Endothelial cell of umbilical vein (primary cell): ENCODE measurements around the gene SCLY. TPM values are rescaled to one million over a fixed set of nuclear protein-coding genes. Genes with fewer than 3 reads are reported as not detected.

Experiments
- BruUV-seq: library from RNA; stranded (reverse); fragments of 400-500 nt; replicated peaks from 2 replicates; lab custom pipeline; 2021; lab: Mats Ljungman, UMichigan
- CTCF ChIA-PET: fragments of 300-600, 350-600 bp; sonication (Branson Sonifier 250); formaldehyde crosslinking; loops from one replicate; lab custom pipeline; 2021; ENCODE audit warnings: antibody characterized with exemption, inconsistent platforms; lab: Charles Lee
- POLR2A ChIA-PET: fragments of 300-600, 350-600 bp; sonication (Branson Sonifier 250); formaldehyde crosslinking; loops from one replicate; lab custom pipeline; 2021; ENCODE audit warnings: antibody characterized with exemption, inconsistent platforms; lab: Charles Lee
- DNase-seq: peaks from one replicate; pipeline ENCODE4 v3.0.0-alpha.2; 2011; ENCODE audit warnings: low read depth, low spot score
- FAIRE-seq: peaks from 2 replicates; lab custom pipeline; 2011; peaks lifted over from hg19 to GRCh38; lab: Jason Lieb, UNC
- H2AFZ ChIP-seq: 2 replicates; pipeline ENCODE4 v1.6.0; 2012; ENCODE audit warnings: low read depth, low read length, control low read depth, inconsistent platforms
- H3K27ac ChIP-seq: 2 replicates; pipeline ENCODE4 v1.5.1; 2011; ENCODE audit warnings: low read depth, mild to moderate bottlenecking, control low read depth, low read length, moderate library complexity; ENCODE audit not compliant: insufficient read depth
- H3K27me3 ChIP-seq, 2 experiments: 2 replicates each; pipeline versions ENCODE4 v1.6.0 to v1.6.1; 2011; ENCODE audit warnings: low read length in 2 of 2, mixed read lengths in 1 of 2; ENCODE audit not compliant: control insufficient read depth in 2 of 2, insufficient read depth in 2 of 2
- H3K36me3 ChIP-seq, 2 experiments: 2 replicates in 1 of 2; 3 replicates in 1 of 2; pipeline ENCODE4 v1.5.1; 2011; ENCODE audit warnings: low read length in 2 of 2, mild to moderate bottlenecking in 1 of 2, moderate library complexity in 1 of 2; ENCODE audit not compliant: control insufficient read depth in 2 of 2, insufficient read depth in 2 of 2; ENCODE audit errors: extremely low read depth in 1 of 2
- H3K4me1 ChIP-seq: 3 replicates; pipeline ENCODE4 v1.5.1; 2011; ENCODE audit warnings: mild to moderate bottlenecking, low read length; ENCODE audit not compliant: control insufficient read depth, insufficient read depth; ENCODE audit errors: extremely low read depth
- H3K4me2 ChIP-seq: 2 replicates; pipeline ENCODE4 v1.6.1; 2011; ENCODE audit warnings: low read length, control low read depth, mixed read lengths; ENCODE audit not compliant: insufficient read depth
- H3K4me3 ChIP-seq, 3 experiments: fragments of 200-600 bp in 1 of 3; sonication (generic), shearing (Covaris generic) in 1 of 3; replicated peaks in 1 of 3; 2 replicates each; pipeline ENCODE4 v1.5.1; 2011 to 2016; ENCODE audit warnings: control low read depth in 3 of 3, low read length in 3 of 3, mild to moderate bottlenecking in 2 of 3, inconsistent platforms in 1 of 3, low read depth in 1 of 3, moderate library complexity in 1 of 3; ENCODE audit not compliant: insufficient read depth in 1 of 3
- H3K79me2 ChIP-seq: 2 replicates; pipeline ENCODE4 v1.6.0; 2012; ENCODE audit warnings: low read length, inconsistent platforms; ENCODE audit not compliant: control insufficient read depth, insufficient read depth
- H3K9ac ChIP-seq: replicated peaks from 2 replicates; pipeline ENCODE3; 2011; ENCODE audit warnings: low read length, control low read depth; ENCODE audit not compliant: insufficient read depth; ENCODE audit errors: extremely low read depth
- H3K9me1 ChIP-seq: replicated peaks from 3 replicates; pipeline ENCODE4 v1.6.0; 2011; ENCODE audit warnings: mild to moderate bottlenecking, low read length; ENCODE audit not compliant: control insufficient read depth, insufficient read depth; ENCODE audit errors: extremely low read depth
- H3K9me3 ChIP-seq: replicated peaks from 2 replicates; pipeline ENCODE4 v1.5.1; 2012; ENCODE audit warnings: low read length, inconsistent platforms; ENCODE audit not compliant: control insufficient read depth, insufficient read depth
- H4K20me1 ChIP-seq: replicated peaks from 2 replicates; pipeline ENCODE3; 2011; ENCODE audit warnings: mild to moderate bottlenecking, low read length; ENCODE audit not compliant: control insufficient read depth, insufficient read depth; ENCODE audit errors: extremely low read depth
- CTCF ChIP-seq, 2 donors: IDR thresholded peaks; 1 replicate in 1 of 2; 2 replicates in 1 of 2; pipeline ENCODE4 v1.5.1; 2011; ENCODE audit warnings: low read length in 2 of 2, mild to moderate bottlenecking in 2 of 2, moderate library complexity in 2 of 2, control low read depth in 1 of 2, inconsistent platforms in 1 of 2, low read depth in 1 of 2; ENCODE audit not compliant: insufficient read depth in 1 of 2; ENCODE audit errors: extremely low read depth in 1 of 2
- EZH2 ChIP-seq: IDR thresholded peaks from 2 replicates; pipeline ENCODE4 v1.6.1; 2012; ENCODE audit warnings: borderline replicate concordance, low read depth, mild to moderate bottlenecking, moderate library complexity, low read length, inconsistent platforms; ENCODE audit not compliant: severe bottlenecking
- FOS ChIP-seq: IDR thresholded peaks from 2 replicates; pipeline ENCODE4 v1.6.1; 2011; ENCODE audit warnings: mild to moderate bottlenecking, low read length, moderate library complexity, borderline replicate concordance; ENCODE audit not compliant: insufficient read depth
- JUN ChIP-seq: IDR thresholded peaks from 2 replicates; pipeline ENCODE4 v1.6.1; 2011; ENCODE audit warnings: borderline replicate concordance, low read depth; ENCODE audit not compliant: insufficient read length, insufficient read depth
- MAX ChIP-seq: IDR thresholded peaks from 2 replicates; pipeline ENCODE4 v1.6.1; 2011; ENCODE audit not compliant: insufficient read depth, insufficient read length
- POLR2A ChIP-seq: IDR thresholded peaks from 2 replicates; pipeline ENCODE4 v1.6.1; 2012; ENCODE audit warnings: low read depth, mild to moderate bottlenecking, control low read depth, low read length
- POLR2AphosphoS5 ChIP-seq: IDR thresholded peaks from 2 replicates; pipeline ENCODE4 v1.6.1; 2012; ENCODE audit warnings: low read depth, mild to moderate bottlenecking, control low read depth, low read length, moderate library complexity; ENCODE audit not compliant: insufficient read depth
- dilution Hi-C: fragments of 300-500 bp; cut with MboI; formaldehyde crosslinking; loops from one replicate; pipeline ENCODE4 v1.15.0; 2019; ENCODE audit warnings: low sequenced_read_pairs; ENCODE audit not compliant: extremely low pct_ligation_motif_present
- intact Hi-C: fragments of 100-400 bp; cut with micrococcal nuclease; formaldehyde crosslinking; loops from one replicate; pipeline ENCODE4 v1.10.0; 2022
- polyA plus RNA-seq, 4 experiments: library from polyadenylated mRNA; depleted of rRNA in 3 of 4; stranded (reverse) in 3 of 4; unstranded in 1 of 4; fragments of >200 nt; gene quantifications; 2 replicates each; pipeline versions ENCODE4 v1.2.1 to v1.2.3, GENCODE V29; 2011 to 2012; ENCODE audit warnings: missing spikeins in 1 of 4
- total RNA-seq: library from RNA; stranded (reverse); gene quantifications from 2 replicates; pipeline ENCODE4 v1.2.3, GENCODE V29; 2021

Gene SCLY
- total and polyA plus RNA-seq, 2 donors (not counting 3 experiments of a cell fraction or from before 2014, with no cell fraction given): 22.6 to 32.7 TPM

GRCh38 chr2:238100049-238100820 is 39.4 kb downstream of the SCLY start, which contains the start of gene ESPNL:
Gene ESPNL (plus strand): TSS chr2:238100340. CDS start chr2:238100420, 80 bp downstream.
- Histone ChIP-seq H3K36me3 (no peaks in the 10 kb centered on the region), H3K4me1 (no peaks in the 10 kb centered on the region), H3K9me1 (no peaks in the 10 kb centered on the region), H3K27ac (no peak within 1 kb of the TSS), H4K20me1 (no peaks in the 10 kb centered on the region), H3K9ac (no peak within 1 kb of the TSS), H2AFZ (no peak within 1 kb of the TSS), H3K79me2 (no peaks in the 10 kb centered on the region), H3K4me3 (no peak within 1 kb of the TSS), H3K4me2 (no peak within 1 kb of the TSS), H3K9me3 (no peaks in the 10 kb centered on the region), H3K27me3 (no peaks in the 10 kb centered on the region)
- TF ChIP-seq CTCF (IDR thresholded peaks at IDR 0.05; ENCODE audit: extremely low read depth in 1 of 2, insufficient read depth in 1 of 2, low read depth in 1 of 2, low read length in 2 of 2) (no peak), MAX (no peak), FOS (no peak), POLR2AphosphoS5 (no peak), EZH2 (no peak), POLR2A (no peak), JUN (no peak)
- intact Hi-C loops: loop anchor here (10.0 kb wide), 1 partner anchor 175 kb away; no protein-coding TSS in a partner anchor
- BruUV-seq: no TSS peak
- no peak for DNase-seq
- dilution Hi-C loops: no loop called here
- CTCF ChIA-PET: interaction anchor here (2.2 kb wide), 1 partner anchor 9 kb away, joined by 5 read pairs; no protein-coding TSS in a partner anchor
- no peak for FAIRE-seq
- POLR2A ChIA-PET: no interaction called here
